GM04504 (cell line): Measurements from ENCODE around the gene HCFC1R1.

Experiments
- DNase-seq: peaks from one replicate; pipeline ENCODE4 v3.0.0-alpha.2; 2012; ENCODE audit warnings: low read depth

HCFC1R1 gene

DNA sequence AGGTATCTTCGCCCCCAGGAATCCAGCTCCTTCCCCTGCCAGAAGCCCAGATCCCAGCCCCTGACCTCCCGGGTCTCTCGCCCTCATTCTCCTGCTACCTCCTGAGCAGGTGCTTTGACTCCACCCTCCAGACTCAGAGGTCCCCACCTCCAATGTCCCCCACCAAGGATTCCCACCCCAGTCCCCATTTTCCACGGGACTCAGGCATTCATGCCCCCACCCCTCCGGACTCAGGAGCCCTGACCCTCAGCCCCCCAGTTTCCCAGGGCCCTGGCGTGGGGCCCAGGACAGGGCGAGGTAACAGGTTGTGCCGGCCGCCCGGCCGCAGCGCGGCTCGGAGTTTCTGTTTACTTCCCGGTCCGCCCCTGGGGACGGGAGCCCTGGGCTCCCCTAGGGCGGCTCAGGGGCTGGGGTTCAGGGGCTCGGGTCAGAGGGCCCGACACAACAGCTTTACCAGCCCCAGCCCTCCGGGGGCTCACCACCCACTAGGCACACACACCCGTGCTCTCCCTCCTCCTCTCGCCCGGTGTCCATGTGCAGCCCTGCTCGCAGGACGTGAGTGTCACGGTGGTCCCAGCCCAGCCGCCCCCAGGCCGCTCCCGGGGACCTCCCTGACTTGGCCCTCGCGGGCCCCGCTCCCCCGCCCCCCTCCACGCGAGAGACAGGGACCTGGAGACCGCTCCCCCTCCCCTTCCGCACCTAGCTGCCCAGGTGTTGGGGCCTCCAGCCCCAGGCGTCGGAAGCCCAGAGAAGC lies 12.4 kb upstream of the HCFC1R1 start:
- no peak for DNase-seq

DNA sequence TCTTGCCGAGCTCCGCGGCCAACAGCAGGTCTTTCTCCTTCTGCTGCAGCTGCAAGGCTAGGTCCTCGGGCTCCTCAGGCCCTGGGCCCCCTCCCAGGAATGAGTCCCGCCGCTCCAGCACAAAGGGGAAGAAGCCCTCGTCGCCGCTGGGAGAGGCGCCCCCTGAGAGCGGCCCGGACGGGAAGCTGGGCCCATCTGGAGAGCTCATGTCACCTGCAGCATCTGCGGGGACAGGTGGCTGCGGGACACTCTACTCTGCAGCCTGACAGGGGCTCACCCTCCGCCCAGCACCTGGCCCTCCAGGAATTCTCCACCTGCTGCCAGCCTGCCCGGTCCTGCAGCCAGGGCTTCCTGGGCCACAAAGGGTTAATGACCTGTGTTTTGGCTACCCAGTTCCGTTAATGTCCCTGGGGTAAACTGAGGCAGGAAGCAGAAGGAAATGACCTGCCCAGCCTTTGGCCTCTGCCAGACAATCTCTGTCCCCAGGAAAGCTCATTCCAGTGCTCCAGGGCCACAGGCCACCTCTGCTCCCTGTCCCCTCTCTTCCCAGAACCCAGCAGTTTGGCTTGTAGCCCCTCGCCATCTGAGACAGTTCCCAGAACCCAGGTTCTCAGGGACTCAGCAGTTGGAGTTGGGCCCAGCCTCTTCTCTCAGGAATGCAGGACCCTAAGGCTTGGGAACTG lies 11.7 kb upstream of the HCFC1R1 start:
- DNase-seq: no peak

DNA sequence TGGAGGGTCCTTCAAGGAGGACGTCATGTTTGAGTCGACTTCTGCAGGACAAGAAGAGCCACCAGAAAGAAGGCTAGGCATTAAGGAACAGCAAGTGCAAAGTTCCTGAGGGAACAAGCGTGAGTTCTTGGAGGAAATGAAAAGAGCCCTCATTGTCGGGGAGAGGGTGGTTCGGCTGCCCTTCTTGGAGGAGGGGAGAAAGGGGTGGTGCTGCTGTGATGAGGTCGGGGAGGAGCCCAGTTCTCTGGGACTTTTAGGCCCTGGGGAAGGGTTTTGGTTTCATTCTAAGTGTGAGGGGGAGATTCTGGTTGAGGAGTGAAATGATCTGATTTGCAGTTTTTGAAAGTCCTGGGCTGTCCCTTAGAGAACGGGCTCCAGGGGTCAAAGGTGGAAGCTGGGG lies 8.9 kb upstream of the HCFC1R1 start:
- no peak for DNase-seq

DNA sequence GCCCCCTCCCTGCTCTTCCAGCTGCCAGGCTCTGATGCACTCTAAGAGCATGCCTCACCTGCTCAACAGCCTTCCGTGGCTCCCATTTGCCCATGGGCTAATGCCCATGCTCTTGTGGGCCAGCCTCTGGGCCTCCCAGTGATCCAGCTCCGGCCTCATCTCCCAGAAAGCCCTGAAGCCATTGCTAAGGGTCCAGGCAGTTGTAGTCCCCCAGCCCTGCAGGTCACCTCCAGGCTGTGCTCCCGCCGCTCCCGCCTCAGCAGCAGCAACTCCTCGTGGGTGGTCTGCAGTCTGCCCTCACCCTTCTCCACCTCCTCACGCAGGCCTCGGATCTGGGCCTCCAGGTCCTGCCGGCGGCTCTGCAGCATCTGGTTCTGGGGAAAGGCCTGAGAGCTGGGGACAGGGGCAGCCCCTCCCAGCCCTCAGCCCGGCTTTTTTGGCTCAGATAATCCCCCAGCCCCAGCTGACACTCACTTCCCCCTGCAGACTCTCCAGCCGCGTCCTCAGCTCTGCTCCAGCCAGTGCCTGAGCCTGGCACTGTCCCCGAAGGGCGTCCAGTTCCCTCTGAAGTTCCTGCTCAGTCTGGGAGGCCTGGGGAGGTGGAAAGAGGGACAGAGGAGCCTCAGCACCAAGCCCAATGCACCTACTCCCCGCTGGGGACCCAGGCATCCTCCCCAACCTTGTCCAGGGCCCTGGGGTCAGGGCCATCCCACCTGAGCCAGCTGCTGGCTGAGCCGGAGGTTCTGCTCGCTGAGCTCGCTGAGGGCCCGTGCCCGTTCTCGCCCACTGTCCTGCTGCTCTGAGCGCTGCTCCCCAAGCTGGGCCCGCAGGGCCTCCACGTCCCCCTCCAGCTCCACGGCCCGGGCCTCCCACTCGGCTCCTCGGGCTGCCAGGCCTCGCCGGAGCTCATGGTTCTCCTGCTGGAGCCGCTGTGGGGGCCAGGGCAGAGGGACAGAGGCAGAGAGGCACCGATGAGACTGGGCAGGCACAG lies 6.8 kb upstream of the HCFC1R1 start:
- no peak for DNase-seq

DNA sequence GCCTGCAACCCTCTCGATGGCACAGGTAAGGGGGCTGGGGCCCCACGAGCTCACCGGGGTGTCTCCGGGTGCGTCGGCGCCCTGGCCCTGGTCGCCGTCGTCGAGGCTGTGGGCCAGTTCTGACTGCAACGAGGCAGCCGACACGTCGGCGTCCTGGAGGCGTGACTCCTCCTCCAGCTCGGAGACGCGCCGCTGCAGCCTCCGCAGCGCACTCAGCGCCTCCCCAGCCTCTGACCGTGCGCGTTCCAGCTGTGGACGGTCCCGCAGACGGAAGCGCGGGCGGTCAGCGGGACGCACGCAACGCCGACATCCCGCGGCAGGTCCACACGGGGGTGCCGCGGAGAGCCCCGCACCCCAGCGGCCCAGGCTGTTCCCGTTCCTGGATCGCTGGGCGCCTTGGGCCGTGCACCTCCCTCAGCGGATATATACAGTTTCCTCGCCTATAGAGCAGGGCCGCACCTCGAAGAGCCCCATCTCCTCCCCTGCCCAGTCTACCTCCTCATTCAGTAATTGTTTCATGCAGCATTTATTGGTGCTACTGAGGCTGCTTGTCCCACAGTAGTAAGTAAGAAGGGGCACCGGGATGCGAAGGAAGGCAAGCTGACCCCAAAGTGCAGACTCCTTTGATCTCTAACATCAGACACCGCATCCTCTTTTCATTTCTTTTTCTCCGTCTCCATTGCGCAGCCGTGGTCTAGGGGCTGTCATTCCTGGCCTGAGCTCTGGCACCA lies 5.9 kb upstream of the HCFC1R1 start:
- peak; percentile 12 for DNase-seq

DNA sequence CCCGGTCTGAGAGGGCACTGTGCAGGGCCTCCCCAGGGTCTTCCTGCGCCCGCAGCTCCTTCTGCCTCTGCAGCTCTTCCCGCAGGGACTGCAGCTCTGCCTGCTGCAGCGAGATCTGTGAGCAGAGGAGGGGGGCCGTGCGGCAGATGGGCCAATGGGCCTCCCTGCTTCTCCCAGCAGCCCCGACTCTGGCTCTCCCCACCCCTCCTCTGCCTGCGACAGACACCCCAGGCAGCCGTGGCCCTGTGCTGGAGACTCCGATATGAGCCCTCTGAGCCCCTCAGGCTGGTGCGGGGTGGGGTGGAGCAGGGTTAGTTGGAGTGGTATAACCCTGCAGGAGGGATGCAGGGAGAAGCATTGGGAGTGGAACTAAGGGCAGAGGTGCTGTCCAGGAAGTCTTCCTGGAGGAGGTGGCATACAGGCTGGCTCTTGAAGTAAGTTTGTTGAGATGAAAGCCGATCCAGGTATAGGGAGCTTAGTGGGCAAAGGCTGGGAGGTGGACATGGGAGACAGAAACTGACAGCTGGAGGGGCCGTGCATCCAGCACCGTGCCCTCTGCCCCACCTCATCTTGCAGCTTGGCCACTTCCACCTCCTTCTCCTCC lies 5.1 kb upstream of the HCFC1R1 start:
- DNase-seq: no peak

DNA sequence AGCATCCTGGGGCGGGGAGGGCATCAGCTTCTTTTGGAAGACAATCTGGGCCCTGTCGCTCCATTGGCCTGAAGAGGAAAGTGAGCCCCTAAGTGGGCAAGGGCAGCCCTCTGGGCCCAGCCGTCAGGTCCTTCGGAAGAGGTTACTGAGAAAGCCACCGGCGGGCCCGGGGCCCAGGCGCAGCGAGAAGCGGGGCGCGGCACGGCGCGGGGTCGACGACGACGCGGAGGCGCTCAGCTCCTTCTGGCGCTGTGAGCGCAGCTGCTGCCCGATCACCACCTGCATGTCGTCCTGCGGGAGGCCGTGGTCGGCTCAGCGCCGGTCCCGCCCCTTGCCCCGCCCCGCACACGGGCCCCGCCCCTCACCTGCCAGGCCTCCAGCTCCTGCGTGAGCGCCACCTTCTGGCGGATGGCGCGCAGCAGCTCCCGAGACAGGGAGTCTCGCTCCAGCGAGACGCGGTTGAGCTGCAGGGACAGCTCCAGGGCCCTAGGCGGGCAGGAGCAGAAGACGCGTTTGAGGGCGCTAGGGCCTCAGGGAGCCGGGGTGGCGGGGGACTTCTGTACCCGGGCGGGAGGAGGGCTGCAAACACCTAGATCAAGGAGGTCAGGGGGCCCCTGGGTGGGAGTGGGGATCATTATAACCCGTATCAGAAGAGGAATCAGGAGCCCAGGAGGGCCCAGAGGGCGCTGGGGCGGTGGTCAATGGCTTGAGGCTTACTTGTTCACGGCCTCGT lies 4.4 kb upstream of the HCFC1R1 start:
- DNase-seq: peak; percentile 28

DNA sequence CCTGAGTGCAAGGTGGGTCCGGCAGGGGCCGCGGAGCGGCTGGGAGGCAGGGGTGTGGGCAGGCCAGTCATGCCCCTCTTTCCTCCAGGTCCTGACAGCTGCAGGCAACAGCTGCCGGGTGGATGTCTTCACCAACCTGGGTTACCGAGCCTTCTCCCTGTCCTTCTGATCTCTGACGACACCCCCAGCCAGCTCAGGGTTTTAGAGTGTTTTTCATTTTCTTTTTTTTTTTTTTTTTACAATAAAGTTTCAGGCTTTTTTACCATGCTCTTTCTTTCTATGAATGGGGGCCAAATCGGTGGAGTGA lies 3.7 kb upstream of the HCFC1R1 start:
- DNase-seq: no peak

DNA sequence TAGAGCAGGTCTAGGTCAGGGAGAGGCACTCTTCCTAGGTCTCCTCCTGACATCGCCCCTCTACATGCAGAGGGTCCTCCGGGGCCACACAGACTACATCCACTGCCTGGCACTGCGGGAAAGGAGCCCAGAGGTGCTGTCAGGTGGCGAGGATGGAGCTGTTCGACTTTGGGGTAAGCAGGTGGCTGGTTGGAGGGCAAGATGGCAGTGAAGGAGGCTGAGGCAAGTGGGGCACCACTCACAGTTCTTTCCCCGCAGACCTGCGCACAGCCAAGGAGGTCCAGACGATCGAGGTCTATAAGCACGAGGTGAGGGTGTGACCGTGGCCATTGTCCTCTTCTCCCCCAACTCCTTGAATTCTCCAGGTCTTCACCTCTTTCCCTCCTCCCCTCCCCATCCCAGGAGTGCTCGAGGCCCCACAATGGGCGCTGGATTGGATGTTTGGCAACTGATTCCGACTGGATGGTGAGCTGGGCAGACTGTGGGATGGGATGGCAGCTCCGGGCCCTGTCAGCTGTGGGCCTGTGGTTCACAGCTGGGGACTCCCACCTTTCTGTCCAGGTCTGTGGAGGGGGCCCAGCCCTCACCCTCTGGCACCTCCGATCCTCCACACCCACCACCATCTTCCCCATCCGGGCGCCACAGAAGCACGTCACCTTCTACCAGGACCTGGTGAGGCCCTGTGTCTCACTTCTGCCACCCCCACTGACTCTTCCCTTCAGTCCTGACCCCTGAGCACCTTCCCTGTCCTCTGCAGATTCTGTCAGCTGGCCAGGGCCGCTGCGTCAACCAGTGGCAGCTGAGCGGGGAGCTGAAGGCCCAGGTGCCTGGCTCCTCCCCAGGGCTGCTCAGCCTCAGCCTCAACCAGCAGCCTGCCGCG lies 3.1 kb upstream of the HCFC1R1 start:
- no peak for DNase-seq

DNA sequence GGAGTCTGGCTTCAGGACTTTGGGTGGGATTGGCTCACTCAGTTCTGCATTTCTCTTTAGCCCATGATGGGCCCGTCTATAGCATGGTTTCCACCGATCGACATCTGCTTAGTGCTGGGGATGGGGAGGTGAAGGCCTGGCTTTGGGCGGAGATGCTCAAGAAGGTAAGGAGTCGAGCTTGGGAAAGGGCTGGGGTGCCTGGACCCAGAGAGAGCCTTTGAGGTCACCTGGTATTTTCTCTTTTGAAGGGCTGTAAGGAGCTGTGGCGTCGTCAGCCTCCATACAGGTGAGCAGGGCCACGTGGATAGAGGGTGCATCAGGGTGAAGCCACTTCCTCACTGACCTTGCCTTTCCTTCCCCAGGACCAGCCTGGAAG lies 2.2 kb upstream of the HCFC1R1 start:
- no peak for DNase-seq

DNA sequence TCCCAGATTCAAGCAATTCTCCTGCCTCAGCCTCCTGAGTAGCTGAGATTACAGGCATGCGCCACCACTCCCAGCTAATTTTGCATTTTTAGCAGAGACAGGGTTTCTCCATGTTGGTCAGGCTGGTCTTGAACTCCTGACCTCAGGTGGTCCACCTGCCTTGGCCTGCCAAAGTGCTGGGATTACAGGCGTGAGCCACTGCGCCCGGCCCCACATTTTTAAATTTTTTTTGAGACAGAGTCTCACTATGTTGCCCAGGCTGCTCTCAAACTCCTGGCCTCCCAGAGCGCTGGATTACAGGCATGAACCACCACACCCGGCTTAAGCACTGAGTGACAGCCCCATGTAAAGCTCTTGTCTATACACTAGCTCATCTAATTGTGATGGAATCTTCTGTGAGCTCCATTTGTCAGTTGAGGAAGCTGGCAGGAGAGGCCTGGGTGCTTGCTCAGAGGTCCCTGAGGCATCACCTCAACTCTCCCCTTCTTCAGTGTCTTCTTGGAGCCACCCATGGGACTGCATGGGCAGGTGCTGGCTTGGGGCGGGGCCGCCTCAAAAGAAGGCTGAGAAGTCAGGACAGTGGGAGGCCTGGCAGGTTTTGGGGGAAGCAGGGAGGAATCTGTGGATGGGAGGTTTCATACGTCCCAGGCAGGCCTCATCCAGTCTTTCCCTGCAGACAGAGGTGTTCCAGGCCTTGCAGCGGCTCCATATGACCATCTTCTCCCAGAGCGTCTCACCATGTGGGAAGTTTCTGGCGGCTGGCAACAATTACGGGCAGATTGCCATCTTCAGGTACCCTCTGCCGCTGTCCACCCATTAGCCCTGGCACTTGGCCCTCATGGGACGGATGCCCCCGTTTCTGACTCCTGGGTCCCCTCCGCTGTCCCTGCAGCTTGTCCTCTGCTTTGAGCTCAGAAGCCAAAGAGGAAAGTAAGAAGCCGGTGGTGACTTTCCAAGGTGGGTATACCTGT lies 1.6 kb upstream of the HCFC1R1 start:
- no peak for DNase-seq

DNA sequence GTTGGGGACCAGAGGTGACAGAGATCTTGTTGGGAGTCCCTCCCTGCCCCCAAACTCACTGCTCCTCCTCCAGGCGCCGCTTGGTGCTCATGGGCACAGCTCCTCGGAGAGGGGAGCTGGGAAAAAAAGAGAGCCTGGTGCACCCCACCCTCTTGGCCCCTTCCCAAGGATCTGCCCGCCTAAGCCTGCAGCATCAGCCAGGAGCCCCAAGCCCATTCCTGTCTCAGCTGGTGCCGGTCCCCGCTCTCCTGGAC lies 400 bp downstream of the HCFC1R1 start:
- peak; percentile 69 for DNase-seq

DNA sequence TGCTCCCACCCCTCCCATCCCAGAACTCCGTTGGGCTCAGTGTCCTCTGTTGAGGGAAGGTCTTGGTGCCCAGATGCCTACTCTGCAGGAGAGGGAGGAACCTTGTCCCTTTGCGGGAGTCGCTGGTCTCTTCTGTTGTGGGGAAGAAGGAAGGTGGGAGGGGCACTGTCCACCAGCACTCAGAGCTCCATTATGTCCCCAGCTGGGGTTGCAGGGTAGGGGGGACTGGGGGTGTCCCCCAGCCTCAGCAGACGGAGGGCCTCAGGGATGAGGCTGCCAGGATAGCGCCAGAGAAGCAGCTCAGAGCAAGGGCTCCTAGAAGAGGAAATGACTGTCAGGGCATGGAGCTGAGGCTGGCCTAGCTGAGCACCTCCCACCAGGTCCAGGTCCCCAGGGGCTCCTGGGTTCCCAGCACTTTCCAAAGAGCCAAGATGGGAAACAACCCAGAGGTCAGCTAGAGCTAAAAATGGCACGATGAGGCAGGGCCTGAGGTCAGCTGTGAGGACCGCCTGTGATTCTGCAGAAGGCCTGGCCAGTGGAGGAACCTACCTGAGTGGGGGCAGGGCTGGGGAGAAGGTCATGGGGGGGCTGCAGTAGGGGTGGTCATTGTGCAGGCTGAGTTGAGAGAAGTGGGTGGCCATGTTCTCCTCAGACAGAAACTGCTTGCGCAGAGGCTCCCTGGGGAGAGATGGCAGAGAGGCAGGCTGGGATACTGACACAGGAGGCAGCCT lies 893 bp downstream of the HCFC1R1 start:
- peak; percentile 27 for DNase-seq

DNA sequence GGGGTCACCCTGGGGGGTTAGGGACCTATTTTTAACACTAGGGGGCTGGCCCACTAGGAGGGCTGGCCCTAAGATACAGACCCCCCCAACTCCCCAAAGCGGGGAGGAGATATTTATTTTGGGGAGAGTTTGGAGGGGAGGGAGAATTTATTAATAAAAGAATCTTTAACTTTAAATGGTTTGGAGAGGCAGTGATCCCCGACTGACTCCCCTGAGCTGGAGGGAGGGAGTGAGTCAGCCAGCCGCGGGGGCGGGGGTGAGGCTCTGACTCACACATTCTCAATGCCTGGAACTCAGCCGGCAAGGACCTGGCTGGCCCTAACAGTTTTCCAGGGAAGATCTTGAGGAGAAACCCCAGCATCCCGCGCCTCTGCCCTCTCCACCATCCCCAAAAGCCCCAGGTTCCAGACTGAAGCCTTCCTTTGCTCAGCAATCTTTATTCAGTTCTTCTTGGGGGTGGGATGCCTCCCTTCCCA lies 1.5 kb downstream of the HCFC1R1 start:
- peak; percentile 91 for DNase-seq

DNA sequence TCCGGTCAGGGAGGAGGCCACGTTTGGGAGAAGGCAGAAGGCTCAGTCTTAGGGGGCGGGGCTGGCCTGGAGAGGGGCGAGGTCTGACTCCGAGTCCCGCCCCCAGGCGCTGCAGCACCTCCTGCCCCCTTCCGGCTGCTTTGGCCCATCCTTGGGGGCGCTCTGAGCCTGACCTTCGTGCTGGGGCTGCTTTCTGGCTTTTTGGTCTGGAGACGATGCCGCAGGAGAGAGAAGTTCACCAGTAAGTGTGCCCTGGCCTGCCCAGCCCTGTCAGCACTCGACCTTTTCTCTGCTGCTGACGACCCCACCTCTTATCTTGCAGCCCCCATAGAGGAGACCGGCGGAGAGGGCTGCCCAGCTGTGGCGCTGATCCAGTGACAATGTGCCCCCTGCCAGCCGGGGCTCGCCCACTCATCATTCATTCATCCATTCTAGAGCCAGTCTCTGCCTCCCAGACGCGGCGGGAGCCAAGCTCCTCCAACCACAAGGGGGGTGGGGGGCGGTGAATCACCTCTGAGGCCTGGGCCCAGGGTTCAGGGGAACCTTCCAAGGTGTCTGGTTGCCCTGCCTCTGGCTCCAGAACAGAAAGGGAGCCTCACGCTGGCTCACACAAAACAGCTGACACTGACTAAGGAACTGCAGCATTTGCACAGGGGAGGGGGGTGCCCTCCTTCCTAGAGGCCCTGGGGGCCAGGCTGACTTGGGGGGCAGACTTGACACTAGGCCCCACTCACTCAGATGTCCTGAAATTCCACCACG lies 2.1 kb downstream of the HCFC1R1 start:
- peak; percentile 94 for DNase-seq

DNA sequence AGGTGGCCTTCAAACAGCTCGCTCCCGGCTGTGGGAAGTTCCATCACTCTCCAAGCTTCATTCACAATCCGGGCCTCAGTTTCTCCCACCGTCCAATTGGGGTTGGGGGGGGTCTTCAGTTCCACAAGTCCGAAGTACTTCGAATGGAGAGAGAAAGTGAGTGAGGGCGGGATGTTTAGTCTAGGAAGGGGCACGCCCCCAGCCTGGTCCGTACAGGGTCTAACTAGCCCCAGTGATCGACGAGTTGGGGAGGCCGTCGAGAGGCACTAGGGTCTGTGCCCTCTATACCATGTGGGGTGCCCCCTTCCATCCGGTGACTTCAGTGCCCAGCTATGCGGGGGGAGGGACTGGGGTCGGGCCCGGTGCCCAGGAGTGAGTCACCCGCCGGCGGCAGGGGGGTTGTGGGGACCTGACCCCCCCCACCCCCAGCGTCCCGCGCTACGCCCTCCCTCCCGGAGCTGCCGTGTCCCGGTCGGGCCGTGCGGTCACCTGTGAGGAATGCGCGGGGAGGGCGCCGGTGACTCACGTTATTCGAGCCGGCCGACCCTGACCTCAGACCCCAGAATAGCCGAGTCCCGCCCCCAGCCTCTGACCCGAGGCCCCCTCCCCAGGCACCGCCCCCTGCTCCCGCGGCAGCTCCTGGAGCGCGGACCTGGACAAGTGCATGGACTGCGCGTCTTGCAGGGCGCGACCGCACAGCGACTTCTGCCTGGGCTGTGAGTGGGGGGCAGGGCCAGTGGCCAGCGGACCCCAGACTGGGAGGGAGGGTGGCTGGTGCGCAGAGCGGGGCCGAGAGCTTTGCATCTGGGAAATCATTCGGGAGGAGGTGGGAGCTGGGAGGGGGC lies 2.9 kb downstream of the HCFC1R1 start:
- peak; percentile 80 for DNase-seq

DNA sequence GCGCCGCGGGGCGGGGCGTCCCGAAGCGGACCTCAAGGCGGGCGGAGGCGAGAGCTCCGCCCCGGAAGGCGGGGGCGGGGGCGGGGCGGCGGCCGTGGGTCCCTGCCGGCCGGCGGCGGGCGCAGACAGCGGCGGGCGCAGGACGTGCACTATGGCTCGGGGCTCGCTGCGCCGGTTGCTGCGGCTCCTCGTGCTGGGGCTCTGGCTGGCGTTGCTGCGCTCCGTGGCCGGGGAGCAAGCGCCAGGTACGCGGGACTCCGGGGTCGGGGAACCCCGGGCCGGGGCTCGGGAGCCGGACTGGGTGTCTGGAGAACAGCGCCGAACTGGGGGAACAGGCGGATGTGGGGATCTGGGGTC lies 3.5 kb downstream of the HCFC1R1 start, which contains the start of gene TNFRSF12A:
TSS of gene TNFRSF12A (plus strand) at position 122 of the 357 bp plus-strand sequence. CDS start at position 152, 30 bp downstream.
- peak; percentile 45 for DNase-seq
